Ecto neural progenitor cell (in vitro differentiated cells): Measurements from ENCODE around the gene SYCE3.

Experiments used
- DNase-seq: peaks from one replicate; pipeline ENCODE4 v3.0.0-alpha.2; 2018; ENCODE audit warnings: low spot score

Gene SYCE3

DNA sequence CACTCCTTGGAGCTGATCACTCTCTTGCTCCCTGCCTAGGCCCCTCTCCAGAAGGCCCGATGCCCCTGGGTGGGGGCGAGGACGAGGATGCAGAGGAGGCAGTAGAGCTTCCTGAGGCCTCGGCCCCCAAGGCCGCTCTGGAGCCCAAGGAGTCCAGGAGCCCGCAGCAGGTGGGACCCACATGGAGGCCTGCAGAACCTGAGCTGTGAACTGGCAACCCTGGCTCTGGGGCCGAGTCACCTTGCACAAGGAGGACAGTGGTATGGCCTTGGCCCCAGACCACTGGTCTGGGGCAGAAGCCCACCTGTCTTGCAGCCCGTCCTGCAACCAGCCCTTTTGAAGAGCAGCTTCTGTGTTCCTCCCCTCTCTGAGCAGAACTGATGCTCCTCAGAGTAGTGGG lies 43.6 kb downstream of the SYCE3 start:
- no peak for DNase-seq

DNA sequence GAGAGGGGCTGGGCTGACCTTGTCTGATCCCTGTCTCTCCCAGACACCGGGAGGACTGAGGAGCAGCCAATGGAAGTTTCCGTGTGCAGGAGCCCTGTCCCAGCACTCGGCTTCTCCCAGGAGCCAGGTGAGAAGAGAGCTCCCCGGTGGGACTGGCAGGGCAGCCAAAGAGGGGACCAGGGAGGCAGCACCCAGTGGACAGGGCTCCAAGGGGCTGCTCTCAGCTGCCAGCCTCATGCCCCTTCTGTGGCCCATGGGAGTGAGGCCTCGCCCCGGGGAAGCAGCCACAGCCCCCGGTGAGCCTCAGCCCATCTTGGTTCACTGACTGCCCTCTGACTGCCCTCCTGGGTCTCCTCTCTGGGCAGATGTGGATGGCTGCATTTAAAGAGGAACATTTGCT lies 44.1 kb downstream of the SYCE3 start:
- DNase-seq, result no peak

DNA sequence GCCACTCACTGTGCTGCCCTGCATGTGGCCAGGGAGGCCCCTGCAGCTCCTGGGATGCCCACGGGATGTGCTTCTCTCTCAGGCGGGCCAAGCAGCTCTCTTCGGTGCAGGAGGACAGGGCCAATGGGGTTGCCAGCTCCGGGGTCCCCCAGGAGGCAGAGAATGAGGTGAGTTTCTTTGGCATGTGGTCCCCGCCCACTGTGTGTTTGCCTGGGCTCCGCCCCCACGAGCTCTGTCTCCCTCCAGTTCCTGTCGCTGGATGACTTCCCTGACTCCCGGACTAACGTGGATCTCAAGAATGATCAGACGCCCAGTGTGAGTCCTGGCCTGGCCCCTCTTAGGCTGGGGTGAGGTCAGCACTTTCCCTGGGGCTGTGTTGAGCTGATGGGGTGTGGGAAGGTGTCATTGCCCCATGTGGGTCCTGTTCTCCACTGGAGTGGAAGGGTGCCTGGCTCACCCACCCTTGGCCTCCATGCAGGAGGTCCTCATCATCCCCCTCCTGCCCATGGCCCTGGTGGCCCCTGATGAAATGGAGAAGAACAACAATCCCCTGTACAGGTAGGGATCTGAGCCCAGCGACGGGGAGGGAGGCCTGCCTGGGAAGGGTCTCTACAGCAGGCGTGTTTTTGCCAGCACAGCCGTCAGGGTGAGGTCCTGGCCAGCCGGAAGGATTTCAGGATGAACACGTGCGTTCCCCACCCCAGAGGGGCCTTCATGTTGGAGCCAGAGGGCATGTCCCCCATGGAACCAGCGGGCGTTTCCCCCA lies 45.0 kb downstream of the SYCE3 start:
- DNase-seq, result no peak

DNA sequence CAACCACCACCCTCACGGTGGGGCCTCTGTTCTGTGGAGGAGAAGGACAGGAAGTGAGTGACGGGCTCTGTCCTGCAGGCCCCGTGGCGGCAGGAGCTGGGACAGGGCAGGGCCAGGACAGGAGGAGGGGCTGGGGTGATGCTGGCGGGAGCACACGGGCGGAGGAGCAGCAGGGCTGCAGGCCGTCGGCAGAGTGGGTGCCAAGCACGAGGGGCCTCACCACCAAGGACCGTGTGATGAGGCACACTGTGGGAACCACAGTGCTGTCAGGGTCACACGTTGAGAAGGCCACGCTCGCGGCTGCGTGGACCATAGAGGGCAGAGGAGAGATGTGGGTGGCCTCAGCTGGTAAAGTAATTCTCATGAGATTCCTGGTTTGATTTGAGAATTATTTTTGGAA lies 45.8 kb downstream of the SYCE3 start:
- no peak for DNase-seq

DNA sequence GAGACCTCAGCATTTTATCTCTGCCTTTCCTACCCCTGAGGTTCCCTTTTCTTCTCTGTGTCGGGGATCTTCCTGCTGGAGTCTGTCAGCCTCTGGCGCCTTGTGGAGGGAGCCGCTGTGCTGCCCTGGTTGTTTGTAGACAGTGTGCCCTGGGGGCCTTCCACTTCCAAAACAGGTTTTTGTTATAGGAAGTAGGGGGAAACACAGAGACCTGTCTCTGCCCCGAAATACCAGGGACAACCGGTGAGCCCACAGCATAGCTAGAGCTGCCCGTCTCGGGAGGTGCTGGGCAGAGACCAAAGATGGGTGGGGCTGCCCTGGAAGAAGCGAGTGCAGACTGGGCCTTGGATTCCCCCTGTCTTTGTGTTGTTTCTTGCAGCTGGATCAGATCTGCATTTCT lies 46.7 kb downstream of the SYCE3 start:
- DNase-seq, result no peak

DNA sequence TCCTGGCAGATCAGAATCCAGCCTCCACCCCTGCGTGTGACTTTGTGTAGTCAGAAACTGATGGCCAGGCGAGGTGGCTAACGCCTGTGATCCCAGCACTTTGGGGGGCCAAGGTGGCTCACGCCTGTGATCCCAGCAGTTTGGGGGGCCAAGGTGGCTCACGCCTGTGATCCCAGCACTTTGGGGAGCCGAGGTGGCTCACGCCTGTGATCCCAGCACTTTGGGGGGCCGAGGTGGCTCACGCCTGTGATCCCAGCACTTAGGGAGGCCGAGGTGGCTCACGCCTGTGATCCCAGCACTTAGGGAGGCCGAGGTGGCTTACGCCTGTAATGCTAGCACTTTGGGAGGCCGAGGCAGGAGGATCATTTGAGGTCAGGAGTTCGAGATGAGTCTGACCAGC lies 49.5 kb downstream of the SYCE3 start:
- DNase-seq, result no peak

DNA sequence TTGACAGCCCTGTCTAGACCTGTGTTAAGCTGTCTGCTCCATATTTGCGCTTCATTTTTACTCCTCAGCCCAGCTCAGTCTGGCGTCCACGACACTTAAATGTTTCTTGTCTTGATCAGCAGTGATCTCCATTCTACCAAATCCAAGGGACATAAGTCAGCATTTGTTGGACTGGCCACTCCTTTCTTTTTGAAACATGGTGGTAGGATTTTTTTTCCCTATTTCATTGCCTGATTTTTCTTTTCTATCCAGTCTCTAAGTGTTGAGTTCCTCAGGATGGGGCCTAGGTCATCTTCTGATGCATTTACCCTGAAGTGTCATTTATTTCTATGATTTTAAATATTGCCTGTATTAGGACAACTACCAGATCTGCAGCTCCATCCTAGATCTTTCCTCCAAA lies 53.8 kb downstream of the SYCE3 start:
- DNase-seq, result peak; percentile 41

DNA sequence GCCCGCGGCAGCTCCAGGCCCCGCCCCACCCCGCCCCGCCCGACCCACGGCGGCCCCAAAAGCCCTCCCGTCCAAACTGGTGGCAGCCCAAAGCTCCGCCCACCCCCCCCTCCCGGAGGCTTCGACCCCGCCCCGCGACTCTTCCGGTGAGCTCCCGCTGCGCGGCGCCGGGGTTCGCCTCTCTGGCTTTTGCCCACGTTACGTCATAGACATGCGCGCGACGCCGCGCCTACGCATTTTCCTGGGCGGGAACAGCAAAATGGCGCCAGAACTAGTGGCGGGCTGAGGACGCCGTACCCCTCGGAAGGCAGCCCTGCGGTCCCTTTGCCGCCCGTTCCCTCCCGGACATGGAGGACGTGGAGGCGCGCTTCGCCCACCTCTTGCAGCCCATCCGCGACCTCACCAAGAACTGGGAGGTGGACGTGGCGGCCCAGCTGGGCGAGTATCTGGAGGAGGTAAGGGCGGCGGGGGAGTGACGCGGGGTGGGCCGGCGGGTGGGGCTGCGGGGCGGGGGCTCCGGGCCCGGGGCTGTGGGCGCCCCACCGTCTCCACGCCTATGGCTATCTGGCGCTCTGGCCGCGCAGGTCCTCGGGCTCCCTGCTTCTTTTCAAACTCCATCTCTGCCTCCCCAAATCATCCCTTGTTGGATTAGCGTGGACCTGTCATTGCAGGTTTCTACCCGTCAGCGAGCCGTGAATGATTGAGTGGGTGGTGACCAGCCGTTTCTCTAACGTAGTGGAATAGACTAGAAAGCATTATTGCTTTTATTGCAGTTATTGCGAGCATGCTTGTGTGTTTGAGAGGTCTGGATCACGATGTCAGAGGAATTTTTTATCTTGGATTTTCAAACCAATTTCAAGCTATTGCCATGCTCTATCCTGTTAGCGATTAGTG lies 54.5 kb downstream of the SYCE3 start, which contains the start of gene NCAPH2:
TSS of gene NCAPH2 (plus strand) at position 234 of the 894 bp plus-strand sequence. CDS start at position 348, 114 bp downstream.
- DNase-seq, result no peak

DNA sequence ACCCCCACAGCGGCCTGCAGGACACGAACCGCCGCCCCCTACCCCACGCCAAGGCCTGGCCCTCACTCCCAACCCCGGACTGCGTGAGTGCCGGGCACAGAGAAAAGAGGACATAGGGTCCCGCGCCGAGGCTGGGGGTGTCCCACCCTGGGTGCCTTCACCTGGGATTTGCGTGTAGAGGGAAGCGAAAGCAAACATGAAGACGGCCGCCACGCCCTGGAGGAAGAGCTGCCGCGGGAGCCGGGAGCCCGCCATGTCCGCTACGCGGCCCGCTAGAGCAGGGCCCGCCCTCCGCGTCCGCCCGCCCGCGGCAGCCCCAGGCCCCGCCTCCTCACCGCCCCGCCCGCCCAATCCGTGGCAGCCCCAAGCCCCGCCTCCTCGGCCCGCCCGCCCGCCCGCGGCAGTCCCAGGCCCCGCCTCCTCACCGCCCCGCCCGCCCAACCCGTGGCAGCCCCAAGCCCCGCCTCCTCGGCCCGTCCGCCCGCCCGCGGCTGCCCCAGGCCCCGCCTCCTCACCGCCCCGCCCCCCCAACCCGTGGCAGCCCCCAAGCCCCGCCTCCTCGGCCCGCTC lies 55.2 kb downstream of the SYCE3 start, which contains the start of gene LMF2:
TSS of gene LMF2 (minus strand) at position 282 of the 570 bp plus-strand sequence. CDS start at position 255, 27 bp downstream.
- peak; percentile 99 for DNase-seq

DNA sequence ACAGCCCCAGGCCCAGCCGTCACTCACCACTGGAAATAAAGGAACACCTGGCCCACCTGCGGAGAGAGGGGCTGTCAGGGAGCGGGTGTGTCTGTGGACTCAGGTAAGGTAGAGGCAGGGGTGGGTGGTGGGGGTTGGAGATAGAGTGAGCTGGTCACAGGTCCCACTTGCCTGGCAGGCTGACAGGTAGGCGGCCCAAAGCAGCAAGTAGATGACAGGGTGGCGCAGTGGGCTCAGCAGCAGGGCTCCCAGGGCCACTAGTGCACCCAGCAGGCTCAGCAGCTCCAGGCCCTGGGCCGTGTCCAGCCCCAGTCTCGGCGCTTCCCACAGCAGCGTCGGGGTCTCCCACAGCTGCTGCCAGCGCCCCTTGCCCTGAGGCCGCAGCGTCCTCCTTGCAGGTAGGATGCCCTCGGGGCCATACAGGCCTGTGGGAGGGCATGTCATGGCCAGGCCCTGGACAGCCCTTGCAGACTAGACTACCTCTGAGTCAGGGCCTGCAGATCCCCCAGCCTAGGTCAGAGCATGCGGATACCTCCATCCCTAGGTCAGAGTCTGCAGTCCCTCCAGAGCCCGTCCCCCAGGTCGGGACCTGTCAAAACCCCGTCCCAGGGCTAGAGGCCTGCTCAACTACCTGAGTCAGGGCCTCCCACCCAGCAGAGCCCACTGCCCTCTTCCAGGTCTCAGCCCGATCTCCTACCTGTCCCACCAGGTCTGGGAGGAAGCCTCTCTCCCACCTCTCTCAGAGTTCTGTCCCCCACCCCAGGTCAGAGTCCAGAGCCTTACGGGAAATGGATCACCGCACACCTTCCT lies 55.9 kb downstream of the SYCE3 start:
- peak; percentile 59 for DNase-seq

DNA sequence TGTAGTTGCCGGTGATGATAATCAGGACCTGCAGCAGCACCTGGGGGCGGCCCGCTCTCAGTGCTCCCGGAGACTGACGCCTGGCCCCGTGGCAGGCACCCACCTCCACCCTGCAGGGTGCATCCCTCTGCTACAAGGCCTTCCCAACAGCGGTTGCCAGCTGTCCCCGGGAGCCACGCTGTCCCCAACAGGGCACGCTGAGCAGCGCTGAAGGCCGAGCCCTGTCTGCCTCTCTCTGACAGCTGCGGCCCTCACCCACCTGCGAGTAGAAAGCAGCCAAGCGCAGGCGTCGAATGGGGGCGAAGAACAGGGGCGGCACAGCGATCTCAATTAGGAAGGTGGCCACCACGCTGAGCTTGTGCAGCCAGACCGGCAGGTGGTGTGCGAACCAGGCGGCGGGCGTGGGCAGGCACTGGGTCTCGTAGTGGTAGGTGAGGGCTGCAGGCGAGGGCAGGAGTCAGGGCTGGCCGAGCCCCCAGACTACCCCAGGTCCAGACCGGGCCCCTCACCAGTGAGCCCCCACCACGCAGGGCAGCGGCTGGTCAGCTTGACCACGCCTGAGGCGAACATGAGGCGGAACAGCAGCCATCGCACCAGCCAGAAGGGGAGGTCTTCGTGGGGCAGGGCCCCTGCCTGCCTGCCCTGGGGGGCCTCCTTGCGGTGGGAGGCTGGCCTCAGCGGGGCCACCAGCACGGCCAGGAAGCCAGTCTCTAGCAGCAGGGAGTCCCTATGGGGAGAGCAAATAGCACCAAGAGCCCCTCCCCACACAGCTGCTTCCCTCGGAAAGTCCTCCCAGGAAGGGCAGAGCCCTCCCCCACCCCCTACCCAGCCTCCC lies 56.7 kb downstream of the SYCE3 start:
- DNase-seq, result peak; percentile 52

DNA sequence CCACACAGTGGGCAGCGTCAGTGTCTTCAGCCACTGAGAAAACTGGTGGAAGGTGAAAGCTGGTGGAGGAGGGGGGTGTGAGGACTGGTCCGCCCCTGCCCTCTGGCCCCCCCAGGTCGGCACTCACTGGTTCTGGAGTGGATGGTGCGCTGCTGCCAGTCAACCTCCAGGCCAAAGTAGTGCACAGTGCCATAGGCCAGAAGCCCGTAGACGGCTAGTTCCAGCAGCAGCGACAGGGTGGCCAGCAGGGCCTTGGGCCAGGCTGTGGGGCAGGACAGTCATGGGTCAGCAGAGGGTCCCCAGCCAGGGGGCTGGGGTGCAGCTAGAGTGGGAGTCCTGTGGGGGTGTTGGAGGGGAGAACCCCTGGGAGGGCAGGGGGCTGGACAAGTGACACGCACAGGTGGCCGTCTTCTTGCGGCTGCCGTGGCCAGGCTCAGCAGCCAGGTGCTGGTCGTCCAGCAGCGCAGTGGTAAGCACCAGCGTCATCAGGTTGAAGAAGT lies 57.4 kb downstream of the SYCE3 start:
- peak; percentile 39 for DNase-seq

DNA sequence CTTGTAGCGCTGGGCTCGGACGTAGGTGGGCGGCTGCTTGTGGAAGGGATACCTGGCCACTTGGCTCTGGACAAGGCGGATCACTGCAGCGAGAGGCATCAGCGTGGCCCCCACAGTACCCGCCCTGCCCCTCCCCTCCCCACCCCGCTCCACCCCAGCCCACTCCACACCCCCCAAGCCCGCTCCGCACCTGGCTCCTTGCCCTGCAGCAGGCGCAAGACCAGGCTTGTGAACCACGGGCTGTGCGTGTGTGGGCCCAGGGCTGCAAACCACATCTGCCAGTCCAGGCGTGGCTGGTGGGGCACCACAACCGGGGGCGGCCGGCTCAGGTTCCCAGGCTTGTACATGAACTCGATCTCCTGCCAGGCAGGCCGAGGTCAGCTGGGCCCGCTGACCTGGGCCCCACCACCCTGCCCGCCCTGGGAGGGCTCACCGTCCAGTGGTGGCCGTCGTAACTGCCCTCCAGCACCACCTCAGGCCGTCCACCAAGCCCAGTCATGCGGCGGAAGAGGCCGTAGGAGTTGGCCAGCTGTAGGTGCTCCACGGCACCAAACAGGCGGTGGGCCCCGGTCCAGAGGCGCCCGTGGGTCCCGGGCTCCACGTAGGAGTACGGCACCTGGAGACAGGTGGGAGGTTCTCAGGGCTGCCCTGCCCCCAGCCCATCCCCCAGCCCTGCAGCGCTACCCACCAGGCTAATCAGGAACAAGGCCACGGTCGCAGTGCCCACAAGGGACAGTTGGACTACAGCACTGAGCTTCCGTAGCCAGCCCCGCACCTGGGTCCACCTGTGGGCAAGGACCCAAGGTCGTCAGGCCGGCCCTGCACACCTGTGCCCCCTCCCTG lies 58.1 kb downstream of the SYCE3 start:
- peak; percentile 43 for DNase-seq

DNA sequence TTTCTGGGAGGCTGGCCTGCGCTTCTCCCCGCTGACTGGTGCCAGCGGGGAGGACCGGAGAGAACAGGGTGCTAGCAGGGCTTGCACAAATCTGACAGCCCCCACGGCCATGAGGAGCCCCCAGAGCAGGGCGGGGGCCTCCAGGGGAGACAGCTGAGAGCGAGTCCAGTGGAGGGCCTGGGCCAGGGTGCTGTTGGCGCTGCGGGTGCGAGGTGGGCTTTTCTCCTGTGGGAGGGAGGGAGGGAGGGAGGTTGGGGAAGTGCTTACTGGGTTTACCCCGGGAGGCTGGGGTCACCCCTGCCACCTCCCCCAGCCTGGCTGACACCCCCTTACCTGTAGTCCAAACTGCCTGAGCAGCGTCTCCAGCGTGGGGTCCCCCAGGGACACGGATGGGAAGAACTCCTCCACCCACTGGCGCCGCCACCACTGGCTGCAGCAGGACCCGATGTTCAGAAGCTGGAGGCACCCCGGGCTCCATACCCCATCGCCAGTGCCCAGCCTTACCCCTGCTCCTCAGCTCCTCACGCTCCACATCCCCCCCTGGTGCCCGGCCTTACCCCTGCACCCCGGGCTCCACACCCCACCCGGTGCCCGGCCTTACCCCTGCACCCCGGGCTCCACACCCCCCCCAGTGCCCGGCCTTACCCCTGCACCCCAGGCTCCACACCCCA lies 59.1 kb downstream of the SYCE3 start:
- DNase-seq, result peak; percentile 49

DNA sequence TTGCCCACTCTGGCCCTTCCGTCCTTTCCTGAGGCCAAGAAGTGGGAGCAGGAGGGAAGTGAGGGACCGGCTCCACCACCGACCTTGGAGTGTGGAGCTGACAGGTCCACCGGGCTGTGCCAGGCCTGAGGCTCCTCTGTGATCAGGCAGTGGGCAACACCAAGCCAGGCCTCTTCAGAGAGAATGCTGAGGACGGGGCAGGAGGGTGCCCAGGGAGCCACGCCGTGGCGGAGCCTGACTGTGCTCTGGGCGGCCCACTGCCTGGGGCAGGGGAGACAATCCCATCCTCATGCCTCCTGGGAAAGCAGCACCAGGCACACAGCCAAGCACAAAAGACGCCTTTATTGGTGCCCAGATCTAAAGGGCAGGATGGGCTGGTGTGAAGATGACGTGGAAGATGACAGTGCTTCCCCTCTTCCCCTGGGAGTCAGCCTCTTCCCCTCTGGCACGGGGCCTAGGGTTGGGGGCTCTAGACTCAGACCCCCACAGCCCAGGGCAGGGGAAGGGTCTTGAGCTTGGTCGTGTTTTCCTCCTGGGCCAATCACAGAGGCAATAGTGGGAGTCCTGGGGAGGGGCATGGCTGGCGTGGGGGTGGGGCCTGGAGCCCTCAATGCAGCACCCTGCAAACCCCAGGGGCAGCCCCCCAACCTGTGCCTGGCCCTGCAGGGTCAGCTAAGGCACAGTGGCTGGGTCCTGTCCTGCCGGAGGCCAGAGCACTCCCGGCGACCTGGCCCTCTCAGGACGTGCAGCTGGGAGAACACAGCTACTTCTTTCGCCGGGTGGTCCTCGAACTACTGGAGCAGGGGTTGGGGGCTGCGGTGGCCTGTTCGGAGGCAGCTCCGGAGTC lies 59.9 kb downstream of the SYCE3 start:
- DNase-seq, result peak; percentile 42

DNA sequence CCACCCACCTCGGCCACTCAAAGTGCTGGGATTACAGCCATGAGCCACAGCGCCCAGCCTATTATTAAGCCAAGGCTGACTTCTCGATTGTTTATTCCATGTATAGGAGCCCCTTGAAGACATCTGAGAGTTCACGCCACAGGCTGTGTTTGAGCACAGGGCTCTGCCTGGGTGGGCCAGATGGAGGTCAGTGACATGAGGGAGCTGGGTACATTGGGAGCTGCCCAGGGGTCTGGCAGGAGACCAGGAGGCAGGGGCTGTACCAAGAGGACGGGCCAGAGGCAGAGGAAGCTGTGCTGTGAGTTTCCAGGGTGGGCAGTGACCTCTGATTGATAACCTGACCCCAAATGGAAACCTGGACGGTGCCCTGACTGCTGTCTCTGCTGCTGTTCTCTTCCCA lies 60.6 kb downstream of the SYCE3 start:
- DNase-seq, result no peak
